ENCODE measurements around the gene SKP2. TPM values are rescaled to one million over a fixed set of nuclear protein-coding genes. Genes with fewer than 3 reads are reported as not detected.

The SKP2 gene
- total RNA-seq, 2 donors from 2014 or later: 7.8 to 9.3 TPM

DNA sequence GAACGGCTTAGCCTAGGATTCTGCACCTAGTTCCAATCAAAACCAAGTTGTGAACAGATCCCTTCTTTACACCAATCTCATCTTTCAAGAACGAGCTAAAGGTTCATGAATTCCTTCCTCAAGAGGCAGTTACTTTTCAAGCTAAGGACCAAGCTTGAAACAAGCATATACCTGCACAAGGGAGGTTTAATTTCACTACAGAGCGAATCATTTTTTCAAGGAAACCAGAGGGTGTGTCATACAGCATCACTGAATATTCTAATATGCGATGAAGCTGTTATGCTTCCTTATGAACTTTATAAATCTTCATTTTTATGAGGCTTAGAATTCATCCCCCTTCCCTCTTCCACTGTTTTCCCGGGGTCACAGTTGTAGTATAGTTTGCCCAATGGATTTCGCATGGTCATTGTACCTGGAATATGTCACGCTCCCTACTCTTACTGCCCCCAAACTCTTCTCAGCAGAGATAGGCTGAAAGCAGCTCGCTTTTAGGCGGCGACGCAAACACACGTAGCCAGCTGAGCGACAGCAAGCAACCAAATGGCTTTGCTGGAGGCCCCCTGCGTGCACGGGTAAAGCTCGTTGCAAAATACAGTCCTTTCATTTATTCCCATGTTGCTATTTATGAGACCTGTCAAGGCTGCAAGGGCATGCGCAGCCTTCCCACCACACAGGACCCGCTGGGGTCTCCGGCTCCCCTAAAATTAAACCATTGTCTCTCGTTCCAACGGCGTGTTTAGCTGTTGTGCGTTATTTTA, 1.1 kb upstream of the SKP2 start:
- no peaks in the 10 kb centered on the region for H3K9me3 ChIP-seq
- no peaks in the 10 kb centered on the region for H3K27me3 ChIP-seq (replicated peaks; ENCODE audit: insufficient read depth)
- peak overlapping the region; percentile 72 to 80 for H3K27ac ChIP-seq
- intact Hi-C loops (cut with DNase I): loop anchor here (5.0 kb wide), 1 partner anchor 91 kb away; the partner anchor contains the start of gene NADK2
- TF ChIP-seq POLR2A (IDR thresholded peaks at IDR 0.05) (no peak), POLR2AphosphoS5 (IDR thresholded peaks at IDR 0.05) (no peak)
- TF ChIP-seq, protein P1, sequence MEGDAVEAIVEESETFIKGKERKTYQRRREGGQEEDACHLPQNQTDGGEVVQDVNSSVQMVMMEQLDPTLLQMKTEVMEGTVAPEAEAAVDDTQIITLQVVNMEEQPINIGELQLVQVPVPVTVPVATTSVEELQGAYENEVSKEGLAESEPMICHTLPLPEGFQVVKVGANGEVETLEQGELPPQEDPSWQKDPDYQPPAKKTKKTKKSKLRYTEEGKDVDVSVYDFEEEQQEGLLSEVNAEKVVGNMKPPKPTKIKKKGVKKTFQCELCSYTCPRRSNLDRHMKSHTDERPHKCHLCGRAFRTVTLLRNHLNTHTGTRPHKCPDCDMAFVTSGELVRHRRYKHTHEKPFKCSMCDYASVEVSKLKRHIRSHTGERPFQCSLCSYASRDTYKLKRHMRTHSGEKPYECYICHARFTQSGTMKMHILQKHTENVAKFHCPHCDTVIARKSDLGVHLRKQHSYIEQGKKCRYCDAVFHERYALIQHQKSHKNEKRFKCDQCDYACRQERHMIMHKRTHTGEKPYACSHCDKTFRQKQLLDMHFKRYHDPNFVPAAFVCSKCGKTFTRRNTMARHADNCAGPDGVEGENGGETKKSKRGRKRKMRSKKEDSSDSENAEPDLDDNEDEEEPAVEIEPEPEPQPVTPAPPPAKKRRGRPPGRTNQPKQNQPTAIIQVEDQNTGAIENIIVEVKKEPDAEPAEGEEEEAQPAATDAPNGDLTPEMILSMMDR (IDR thresholded peaks at IDR 0.05): no peak
- H3K4me1 ChIP-seq (replicated peaks): peaks cover 4% of the 10 kb centered on the region
- no peak for DNase-seq (ENCODE audit: low spot score)
- WGBS: 2% methylated on average over 23 of the region's 23 CpGs
- H3K36me3 ChIP-seq: no peaks in the 10 kb centered on the region
- peak overlapping the region; percentile 71 to 88 for H3K4me3 ChIP-seq

DNA sequence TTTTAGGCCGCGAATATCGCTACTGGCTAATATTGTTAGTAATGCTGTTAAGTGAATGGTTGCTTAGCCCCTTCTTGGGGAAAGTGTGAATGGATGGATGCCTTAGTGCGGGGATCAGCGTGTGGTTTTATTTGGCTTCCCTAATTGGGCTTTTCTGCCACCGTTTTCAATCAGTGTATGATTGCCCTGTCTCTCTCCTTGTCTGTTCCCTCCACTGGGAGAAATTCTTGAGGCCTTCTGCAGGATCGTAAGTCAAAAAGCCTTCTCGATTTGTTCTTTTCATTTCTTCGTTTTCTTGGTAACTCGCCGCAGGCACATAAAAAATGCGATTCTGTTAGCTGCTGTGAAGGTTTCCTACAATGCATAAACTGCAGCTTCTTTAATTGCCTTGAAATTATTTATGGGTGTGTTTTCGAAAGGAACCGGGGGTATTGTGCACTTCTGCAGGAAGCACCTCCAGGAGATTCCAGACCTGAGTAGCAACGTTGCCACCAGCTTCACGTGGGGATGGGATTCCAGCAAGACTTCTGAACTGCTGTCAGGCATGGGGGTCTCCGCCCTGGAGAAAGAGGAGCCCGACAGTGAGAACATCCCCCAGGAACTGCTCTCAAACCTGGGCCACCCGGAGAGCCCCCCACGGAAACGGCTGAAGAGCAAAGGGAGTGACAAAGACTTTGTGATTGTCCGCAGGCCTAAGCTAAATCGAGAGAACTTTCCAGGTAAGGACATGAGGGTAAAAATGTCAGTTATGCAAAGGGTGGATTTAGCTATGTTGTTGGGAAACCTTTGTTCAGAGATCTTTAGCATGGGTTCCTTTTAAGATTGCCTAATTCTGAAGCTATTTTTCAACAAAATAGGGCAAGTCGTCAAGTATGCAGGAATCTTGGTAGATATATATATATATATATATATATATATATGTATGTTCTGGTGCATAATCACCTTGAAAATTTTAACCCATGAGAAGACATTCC, 700 bp downstream of the SKP2 start:
- intact Hi-C loops (cut with DNase I): loop anchor here (5.0 kb wide), 1 partner anchor 90 kb away; the partner anchor contains the start of gene NADK2
- Histone ChIP-seq H3K36me3 (no peaks in the 10 kb centered on the region), H3K9me3 (no peaks in the 10 kb centered on the region), H3K27me3 (replicated peaks; ENCODE audit: insufficient read depth) (no peaks in the 10 kb centered on the region), H3K4me3 (peak overlapping the region; percentile 71 to 88), H3K4me1 (replicated peaks) (peaks cover 4% of the 10 kb centered on the region), H3K27ac (peak overlapping the region; percentile 39 to 80)
- no peak for DNase-seq (ENCODE audit: low spot score)
- TF ChIP-seq, protein P1 (IDR thresholded peaks at IDR 0.05): no peak
- TF ChIP-seq POLR2AphosphoS5 (IDR thresholded peaks at IDR 0.05): no peak
- TF ChIP-seq POLR2A (IDR thresholded peaks at IDR 0.05): no peak
- WGBS: 2% methylated on average over 24 of the region's 24 CpGs

DNA sequence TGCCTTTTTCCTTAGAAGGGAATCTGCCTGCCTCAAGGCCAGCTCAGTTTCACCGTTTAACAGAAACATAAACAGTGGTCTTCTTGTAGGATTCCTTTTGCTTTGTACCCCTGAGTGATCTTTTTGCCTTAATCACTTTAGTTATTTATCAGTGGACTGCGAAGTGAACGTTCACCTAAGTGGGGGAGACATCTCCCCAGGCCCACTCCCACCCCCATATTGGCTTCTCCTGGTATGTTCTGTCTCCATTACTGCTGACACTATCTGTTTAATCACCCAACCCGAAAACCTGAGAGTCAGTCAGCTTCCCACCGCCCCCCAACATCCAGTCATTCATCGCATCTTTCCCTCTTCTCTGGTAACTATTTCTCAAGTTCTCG, 1.4 kb downstream of the SKP2 start:
- Histone ChIP-seq H3K27ac (no peak overlapping the region), H3K4me3 (no peak overlapping the region), H3K4me1 (replicated peaks) (peaks cover 4% of the 10 kb centered on the region), H3K9me3 (no peaks in the 10 kb centered on the region), H3K27me3 (replicated peaks; ENCODE audit: insufficient read depth) (no peaks in the 10 kb centered on the region), H3K36me3 (no peaks in the 10 kb centered on the region)
- TF ChIP-seq POLR2AphosphoS5 (IDR thresholded peaks at IDR 0.05): no peak
- TF ChIP-seq POLR2A (IDR thresholded peaks at IDR 0.05): no peak
- TF ChIP-seq, protein P1 (IDR thresholded peaks at IDR 0.05): no peak
- intact Hi-C loops (cut with DNase I): loop anchor here (5.0 kb wide), 1 partner anchor 89 kb away; the partner anchor contains the start of gene NADK2
- 58% methylated on average over 7 of the region's 7 CpGs for WGBS
- no peak for DNase-seq (ENCODE audit: low spot score)

DNA sequence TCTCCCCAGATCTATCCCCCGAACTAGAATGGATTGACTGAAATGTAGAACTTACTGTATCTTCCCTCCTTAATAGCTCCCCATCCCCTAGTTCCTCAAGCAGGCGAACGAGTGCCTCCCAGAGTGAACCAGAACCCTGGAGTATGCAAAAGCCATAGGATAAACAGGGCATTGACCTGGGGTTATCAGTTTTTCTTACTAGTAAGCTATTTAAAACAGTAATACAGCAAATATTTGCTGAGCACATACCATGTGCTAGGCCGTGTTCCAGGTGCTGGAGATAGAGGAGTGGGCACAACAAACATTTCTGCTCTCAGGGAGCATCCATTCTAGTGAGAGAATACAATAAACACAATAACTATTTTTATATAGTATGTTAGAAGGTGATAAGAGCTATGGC, 1.8 kb downstream of the SKP2 start:
- H3K27me3 ChIP-seq (replicated peaks; ENCODE audit: insufficient read depth): no peaks in the 10 kb centered on the region
- H3K4me1 ChIP-seq (replicated peaks): peaks cover 4% of the 10 kb centered on the region
- intact Hi-C loops (cut with DNase I): loop anchor here (5.0 kb wide), 1 partner anchor 89 kb away; the partner anchor contains the start of gene NADK2
- no peak for DNase-seq (ENCODE audit: low spot score)
- H3K4me3 ChIP-seq: no peak overlapping the region
- 78% methylated on average over 4 of the region's 4 CpGs for WGBS
- no peak overlapping the region for H3K27ac ChIP-seq
- peaks cover 0 to under 1% of the 10 kb centered on the region in 2 donors for H3K36me3 ChIP-seq
- no peaks in the 10 kb centered on the region for H3K9me3 ChIP-seq
- TF ChIP-seq POLR2A (IDR thresholded peaks at IDR 0.05) (no peak), POLR2AphosphoS5 (IDR thresholded peaks at IDR 0.05) (no peak)
- TF ChIP-seq, protein P1 (IDR thresholded peaks at IDR 0.05): no peak
